Ovary (tissue), 3 donors: ENCODE measurements around the gene MSI2.

Experiments
- EP300 ChIP-seq: sonication (generic); formaldehyde crosslinking; IDR thresholded peaks from one replicate; pipeline ENCODE4 v1.6.1; 2017; ENCODE audit warnings: antibody characterized with exemption
- POLR2A ChIP-seq: fragments of 450-650 bp; IDR thresholded peaks from one replicate; pipeline ENCODE4 v1.6.1; 2017; ENCODE audit warnings: antibody characterized with exemption, mild to moderate bottlenecking, moderate library complexity
- TF ChIP-seq, protein P1 (sequence below), 3 donors: fragments of 450-650 bp in 2 of 3; fragments of 200-600 bp in 1 of 3; IDR thresholded peaks; one replicate each; pipeline versions ENCODE4 v1.5.1 to v1.8.0; 2016 to 2022; ENCODE audit warnings: antibody characterized with exemption in 3 of 3, mild to moderate bottlenecking in 1 of 3
- donor health status: DM: no; HTN: no; CAD: no.

- TF ChIP-seq POLR2A (peak; percentile 84), EP300 (peak; percentile 68)
- TF ChIP-seq, protein P1, sequence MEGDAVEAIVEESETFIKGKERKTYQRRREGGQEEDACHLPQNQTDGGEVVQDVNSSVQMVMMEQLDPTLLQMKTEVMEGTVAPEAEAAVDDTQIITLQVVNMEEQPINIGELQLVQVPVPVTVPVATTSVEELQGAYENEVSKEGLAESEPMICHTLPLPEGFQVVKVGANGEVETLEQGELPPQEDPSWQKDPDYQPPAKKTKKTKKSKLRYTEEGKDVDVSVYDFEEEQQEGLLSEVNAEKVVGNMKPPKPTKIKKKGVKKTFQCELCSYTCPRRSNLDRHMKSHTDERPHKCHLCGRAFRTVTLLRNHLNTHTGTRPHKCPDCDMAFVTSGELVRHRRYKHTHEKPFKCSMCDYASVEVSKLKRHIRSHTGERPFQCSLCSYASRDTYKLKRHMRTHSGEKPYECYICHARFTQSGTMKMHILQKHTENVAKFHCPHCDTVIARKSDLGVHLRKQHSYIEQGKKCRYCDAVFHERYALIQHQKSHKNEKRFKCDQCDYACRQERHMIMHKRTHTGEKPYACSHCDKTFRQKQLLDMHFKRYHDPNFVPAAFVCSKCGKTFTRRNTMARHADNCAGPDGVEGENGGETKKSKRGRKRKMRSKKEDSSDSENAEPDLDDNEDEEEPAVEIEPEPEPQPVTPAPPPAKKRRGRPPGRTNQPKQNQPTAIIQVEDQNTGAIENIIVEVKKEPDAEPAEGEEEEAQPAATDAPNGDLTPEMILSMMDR (IDR thresholded peaks at IDR 0.05), result no peak
Observed at GRCh38 chr17:57255776-57256681, at the start of gene MSI2.
